ENCODE data around the gene SMC1B. TPM values are rescaled to one million over a fixed set of nuclear protein-coding genes. Genes with fewer than 3 reads are reported as not detected.

SMC1B gene
- total and polyA plus RNA-seq, 4 donors: 0.02 to 0.05 TPM; not detected in 2

DNA sequence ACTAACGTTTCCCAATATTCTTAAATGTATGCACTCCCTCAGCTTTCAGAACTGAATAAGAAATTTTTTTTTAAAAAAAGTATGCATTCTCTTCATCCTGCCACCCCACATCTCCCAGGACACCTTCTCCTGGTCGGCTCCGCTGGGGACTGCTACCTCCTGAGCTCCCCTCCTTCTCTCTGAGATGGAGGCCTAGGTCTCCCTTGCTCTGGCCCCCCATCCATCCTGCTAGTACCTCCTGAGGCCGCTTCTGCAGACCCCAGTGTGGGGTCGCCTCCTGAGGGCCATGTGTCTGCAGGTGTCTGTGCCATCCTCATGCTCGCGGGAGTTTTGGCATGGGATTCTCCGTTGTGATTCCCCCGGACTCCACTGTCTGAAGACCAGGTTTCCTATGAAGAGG is 75.9 kb downstream of the SMC1B start:
- WGBS: 88% methylated on average over 9 of the region's 9 CpGs
- H3K4me1 ChIP-seq (ENCODE audit: control insufficient read depth in 4 of 4, insufficient read depth in 4 of 4, low read length in 3 of 4): peaks cover 7 to 36% (median 31%) of the 10 kb centered on the region in 4 donors
- H3K36me3 ChIP-seq (ENCODE audit: control insufficient read depth in 4 of 4, insufficient read depth in 3 of 4, low read depth in 1 of 4, low read length in 3 of 4): peaks cover 0 to 14% (median 4%) of the 10 kb centered on the region in 4 donors
- peak overlapping the region in 1 of 2 donors; percentile 71 for H3K27ac ChIP-seq (ENCODE audit: low read depth in 1 of 2, low read length in 2 of 2)
- DNase-seq (ENCODE audit: low spot score): no peak
- no peak overlapping the region for H3K9ac ChIP-seq (ENCODE audit: low read depth in 1 of 2, low read length in 2 of 2)
- H3K4me3 ChIP-seq (ENCODE audit: low read depth in 1 of 3, low read length in 3 of 3): no peak overlapping the region
- H3K9me3 ChIP-seq (ENCODE audit: control insufficient read depth in 4 of 4, low read length in 3 of 4): no peaks in the 10 kb centered on the region
- TF ChIP-seq EGR1 (IDR thresholded peaks at IDR 0.05; ENCODE audit: low read depth in 2 of 2): no peak
- TF ChIP-seq HNF4A (conservative IDR thresholded peaks at IDR 0.05): no peak
- no peak for TF ChIP-seq NR2F2 (IDR thresholded peaks at IDR 0.05)
- TF ChIP-seq FOXA1 (IDR thresholded peaks at IDR 0.05): no peak
- TF ChIP-seq SP1 (IDR thresholded peaks at IDR 0.05): no peak
- no peak for TF ChIP-seq RXRA (IDR thresholded peaks at IDR 0.05)
- TF ChIP-seq YY1 (IDR thresholded peaks at IDR 0.05): no peak
- no peak for TF ChIP-seq TAF1 (conservative IDR thresholded peaks at IDR 0.05)
- TF ChIP-seq, protein P1, sequence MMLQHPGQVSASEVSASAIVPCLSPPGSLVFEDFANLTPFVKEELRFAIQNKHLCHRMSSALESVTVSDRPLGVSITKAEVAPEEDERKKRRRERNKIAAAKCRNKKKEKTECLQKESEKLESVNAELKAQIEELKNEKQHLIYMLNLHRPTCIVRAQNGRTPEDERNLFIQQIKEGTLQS (IDR thresholded peaks at IDR 0.05): no peak
- TF ChIP-seq, protein P2, sequence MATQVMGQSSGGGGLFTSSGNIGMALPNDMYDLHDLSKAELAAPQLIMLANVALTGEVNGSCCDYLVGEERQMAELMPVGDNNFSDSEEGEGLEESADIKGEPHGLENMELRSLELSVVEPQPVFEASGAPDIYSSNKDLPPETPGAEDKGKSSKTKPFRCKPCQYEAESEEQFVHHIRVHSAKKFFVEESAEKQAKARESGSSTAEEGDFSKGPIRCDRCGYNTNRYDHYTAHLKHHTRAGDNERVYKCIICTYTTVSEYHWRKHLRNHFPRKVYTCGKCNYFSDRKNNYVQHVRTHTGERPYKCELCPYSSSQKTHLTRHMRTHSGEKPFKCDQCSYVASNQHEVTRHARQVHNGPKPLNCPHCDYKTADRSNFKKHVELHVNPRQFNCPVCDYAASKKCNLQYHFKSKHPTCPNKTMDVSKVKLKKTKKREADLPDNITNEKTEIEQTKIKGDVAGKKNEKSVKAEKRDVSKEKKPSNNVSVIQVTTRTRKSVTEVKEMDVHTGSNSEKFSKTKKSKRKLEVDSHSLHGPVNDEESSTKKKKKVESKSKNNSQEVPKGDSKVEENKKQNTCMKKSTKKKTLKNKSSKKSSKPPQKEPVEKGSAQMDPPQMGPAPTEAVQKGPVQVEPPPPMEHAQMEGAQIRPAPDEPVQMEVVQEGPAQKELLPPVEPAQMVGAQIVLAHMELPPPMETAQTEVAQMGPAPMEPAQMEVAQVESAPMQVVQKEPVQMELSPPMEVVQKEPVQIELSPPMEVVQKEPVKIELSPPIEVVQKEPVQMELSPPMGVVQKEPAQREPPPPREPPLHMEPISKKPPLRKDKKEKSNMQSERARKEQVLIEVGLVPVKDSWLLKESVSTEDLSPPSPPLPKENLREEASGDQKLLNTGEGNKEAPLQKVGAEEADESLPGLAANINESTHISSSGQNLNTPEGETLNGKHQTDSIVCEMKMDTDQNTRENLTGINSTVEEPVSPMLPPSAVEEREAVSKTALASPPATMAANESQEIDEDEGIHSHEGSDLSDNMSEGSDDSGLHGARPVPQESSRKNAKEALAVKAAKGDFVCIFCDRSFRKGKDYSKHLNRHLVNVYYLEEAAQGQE (IDR thresholded peaks at IDR 0.05): no peak
- TF ChIP-seq FOXA2 (IDR thresholded peaks at IDR 0.05): no peak
- TF ChIP-seq JUND (IDR thresholded peaks at IDR 0.05): no peak
- TF ChIP-seq, protein P3, sequence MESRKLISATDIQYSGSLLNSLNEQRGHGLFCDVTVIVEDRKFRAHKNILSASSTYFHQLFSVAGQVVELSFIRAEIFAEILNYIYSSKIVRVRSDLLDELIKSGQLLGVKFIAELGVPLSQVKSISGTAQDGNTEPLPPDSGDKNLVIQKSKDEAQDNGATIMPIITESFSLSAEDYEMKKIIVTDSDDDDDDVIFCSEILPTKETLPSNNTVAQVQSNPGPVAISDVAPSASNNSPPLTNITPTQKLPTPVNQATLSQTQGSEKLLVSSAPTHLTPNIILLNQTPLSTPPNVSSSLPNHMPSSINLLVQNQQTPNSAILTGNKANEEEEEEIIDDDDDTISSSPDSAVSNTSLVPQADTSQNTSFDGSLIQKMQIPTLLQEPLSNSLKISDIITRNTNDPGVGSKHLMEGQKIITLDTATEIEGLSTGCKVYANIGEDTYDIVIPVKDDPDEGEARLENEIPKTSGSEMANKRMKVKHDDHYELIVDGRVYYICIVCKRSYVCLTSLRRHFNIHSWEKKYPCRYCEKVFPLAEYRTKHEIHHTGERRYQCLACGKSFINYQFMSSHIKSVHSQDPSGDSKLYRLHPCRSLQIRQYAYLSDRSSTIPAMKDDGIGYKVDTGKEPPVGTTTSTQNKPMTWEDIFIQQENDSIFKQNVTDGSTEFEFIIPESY (IDR thresholded peaks at IDR 0.05): no peak
- TF ChIP-seq, protein P4, sequence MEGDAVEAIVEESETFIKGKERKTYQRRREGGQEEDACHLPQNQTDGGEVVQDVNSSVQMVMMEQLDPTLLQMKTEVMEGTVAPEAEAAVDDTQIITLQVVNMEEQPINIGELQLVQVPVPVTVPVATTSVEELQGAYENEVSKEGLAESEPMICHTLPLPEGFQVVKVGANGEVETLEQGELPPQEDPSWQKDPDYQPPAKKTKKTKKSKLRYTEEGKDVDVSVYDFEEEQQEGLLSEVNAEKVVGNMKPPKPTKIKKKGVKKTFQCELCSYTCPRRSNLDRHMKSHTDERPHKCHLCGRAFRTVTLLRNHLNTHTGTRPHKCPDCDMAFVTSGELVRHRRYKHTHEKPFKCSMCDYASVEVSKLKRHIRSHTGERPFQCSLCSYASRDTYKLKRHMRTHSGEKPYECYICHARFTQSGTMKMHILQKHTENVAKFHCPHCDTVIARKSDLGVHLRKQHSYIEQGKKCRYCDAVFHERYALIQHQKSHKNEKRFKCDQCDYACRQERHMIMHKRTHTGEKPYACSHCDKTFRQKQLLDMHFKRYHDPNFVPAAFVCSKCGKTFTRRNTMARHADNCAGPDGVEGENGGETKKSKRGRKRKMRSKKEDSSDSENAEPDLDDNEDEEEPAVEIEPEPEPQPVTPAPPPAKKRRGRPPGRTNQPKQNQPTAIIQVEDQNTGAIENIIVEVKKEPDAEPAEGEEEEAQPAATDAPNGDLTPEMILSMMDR (IDR thresholded peaks at IDR 0.05; ENCODE audit: low read depth, low read length, missing input control): no peak
- TF ChIP-seq GABPA (IDR thresholded peaks at IDR 0.05 in 1 of 2, conservative IDR thresholded peaks at IDR 0.05 in 1 of 2): no peak
- no peaks in the 10 kb centered on the region for H3K27me3 ChIP-seq (ENCODE audit: control insufficient read depth in 4 of 4, insufficient read depth in 4 of 4, low read length in 3 of 4)

DNA sequence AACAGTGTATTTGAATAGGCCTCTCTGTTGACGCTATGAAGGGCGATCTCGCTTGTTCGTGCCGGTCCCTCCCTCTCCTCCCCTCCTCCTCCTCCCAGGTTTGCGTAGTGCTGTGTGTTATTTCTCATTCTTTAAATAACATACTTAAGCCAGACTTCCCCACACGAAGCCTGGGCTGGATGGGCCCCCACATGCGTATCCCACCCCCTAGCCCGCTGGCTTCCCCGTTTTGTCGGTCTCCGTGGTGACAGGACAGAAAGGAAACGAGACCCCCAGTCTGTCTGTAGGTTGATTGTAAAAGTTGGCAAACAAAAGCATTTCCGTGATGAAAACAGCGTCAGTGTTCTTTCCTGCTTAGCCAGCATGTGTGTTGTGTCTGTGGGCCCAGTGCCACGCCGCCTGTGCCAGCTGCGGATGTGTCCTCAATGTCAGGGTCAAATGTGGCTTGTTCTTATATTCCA is 76.4 kb downstream of the SMC1B start:
- Histone ChIP-seq H3K27ac (ENCODE audit: low read depth in 1 of 2, low read length in 2 of 2) (peak overlapping the region; percentile 71 to 81), H3K9ac (ENCODE audit: low read depth in 1 of 2, low read length in 2 of 2) (peak overlapping the region in 1 of 2 donors; percentile 55), H3K36me3 (ENCODE audit: control insufficient read depth in 4 of 4, insufficient read depth in 3 of 4, low read depth in 1 of 4, low read length in 3 of 4) (peaks cover 0 to 11% (median 4%) of the 10 kb centered on the region in 4 donors)
- TF ChIP-seq TAF1 (conservative IDR thresholded peaks at IDR 0.05) (no peak), EGR1 (IDR thresholded peaks at IDR 0.05; ENCODE audit: low read depth in 2 of 2) (no peak), GABPA (IDR thresholded peaks at IDR 0.05 in 1 of 2, conservative IDR thresholded peaks at IDR 0.05 in 1 of 2) (no peak), FOXA1 (IDR thresholded peaks at IDR 0.05) (no peak), YY1 (IDR thresholded peaks at IDR 0.05) (no peak), RAD21 (IDR thresholded peaks at IDR 0.05) (peak in 1 of 2 donors; percentile 17), JUND (IDR thresholded peaks at IDR 0.05) (no peak), NR2F2 (IDR thresholded peaks at IDR 0.05) (peak; percentile 63), RXRA (IDR thresholded peaks at IDR 0.05) (peak; percentile 85 to 91)
- TF ChIP-seq, protein P5, sequence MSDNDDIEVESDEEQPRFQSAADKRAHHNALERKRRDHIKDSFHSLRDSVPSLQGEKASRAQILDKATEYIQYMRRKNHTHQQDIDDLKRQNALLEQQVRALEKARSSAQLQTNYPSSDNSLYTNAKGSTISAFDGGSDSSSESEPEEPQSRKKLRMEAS (IDR thresholded peaks at IDR 0.05): peak; percentile 73
- TF ChIP-seq, protein P3 (IDR thresholded peaks at IDR 0.05): no peak
- TF ChIP-seq, protein P2 (IDR thresholded peaks at IDR 0.05): no peak

More for the DNA sequence above, 76.4 kb downstream of the SMC1B start:
- Histone ChIP-seq H3K4me1 (ENCODE audit: control insufficient read depth in 4 of 4, insufficient read depth in 4 of 4, low read length in 3 of 4) (peaks cover 7 to 36% (median 31%) of the 10 kb centered on the region in 4 donors), H3K4me3 (ENCODE audit: low read depth in 1 of 3, low read length in 3 of 3) (no peak overlapping the region), H3K27me3 (ENCODE audit: control insufficient read depth in 4 of 4, insufficient read depth in 4 of 4, low read length in 3 of 4) (no peaks in the 10 kb centered on the region), H3K9me3 (ENCODE audit: control insufficient read depth in 4 of 4, low read length in 3 of 4) (no peaks in the 10 kb centered on the region)
- 20% methylated on average over 18 of the region's 18 CpGs for WGBS
- DNase-seq (ENCODE audit: low spot score): no peak
